NCI-H524 (cell line): ENCODE measurements around the gene LRRC26.
"Not testable (repeated sequence)": the region's sequence is repeated elsewhere in the genome, so short reads cannot be mapped to it uniquely, and the experiment has no call there.

ENCODE experiments used
- DNase-seq, 2 experiments: peaks; one replicate each; lab custom pipeline; 2025; lab: John Stamatoyannopoulos, UW

The LRRC26 gene

DNA sequence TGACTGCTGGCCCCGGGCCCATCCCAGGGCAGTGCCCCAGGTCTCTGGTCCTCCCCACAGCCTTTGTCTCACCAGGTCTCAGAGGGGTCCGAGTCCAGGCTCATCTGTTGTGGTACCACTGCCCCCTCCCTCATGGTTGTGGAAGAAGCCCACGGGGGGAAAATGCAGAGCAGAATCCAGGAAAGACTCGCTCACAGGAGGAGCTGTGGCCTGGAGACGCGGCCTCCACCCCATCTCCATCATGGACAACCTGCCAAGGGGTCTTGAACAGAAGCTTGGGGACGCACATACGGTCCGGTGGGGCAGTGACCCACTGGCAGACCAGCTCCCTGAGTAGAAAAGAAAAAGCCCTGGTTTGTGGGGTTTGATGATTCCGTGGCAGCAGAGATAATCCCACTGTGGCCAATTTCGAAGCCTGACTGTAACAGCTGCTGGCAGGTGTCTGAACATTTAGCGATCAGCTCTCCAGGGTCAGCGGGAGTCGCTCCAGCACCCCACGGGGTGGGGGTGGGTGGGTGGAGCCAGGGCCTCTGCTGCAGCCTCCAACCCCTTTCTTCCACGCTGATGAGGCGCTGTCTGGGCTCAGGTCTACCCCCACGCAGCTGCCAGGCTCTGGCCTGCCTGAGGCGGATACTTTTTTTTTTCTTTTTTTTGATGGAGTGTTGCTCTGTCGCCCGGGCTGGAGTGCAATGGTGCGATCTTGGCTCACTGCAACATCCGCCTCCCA, 32.8 kb downstream of the LRRC26 start:
- peak in 1 of 2 experiments; percentile 83 for DNase-seq

GRCh38 chr9:137136261-137136880, 33.5 kb downstream of the LRRC26 start:
- DNase-seq = peak in 1 of 2 experiments; percentile 41

DNA sequence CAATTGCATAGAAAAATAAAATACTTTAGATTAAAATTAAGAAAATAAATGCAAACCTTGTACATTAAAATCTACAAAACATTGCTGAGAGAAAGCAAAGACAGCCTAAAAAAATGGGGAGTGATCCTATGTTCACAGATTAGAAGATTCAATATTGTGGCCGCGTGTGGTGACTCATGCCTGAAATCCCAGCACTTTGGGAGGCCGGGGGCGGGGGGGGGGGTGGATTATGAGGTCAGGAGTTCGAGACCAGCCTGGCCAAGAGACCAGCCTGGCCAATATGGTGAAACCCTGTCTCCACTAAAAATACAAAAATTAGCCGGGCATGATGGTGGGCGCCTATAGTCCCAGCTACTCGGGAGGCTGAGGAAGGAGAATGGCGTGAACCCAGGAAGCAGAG, 34.7 kb downstream of the LRRC26 start:
- not testable (repeated sequence) for DNase-seq

- no peak for DNase-seq
These were observed 35.7 kb downstream of the LRRC26 start for GRCh38 chr9:137134191-137134590.

DNA sequence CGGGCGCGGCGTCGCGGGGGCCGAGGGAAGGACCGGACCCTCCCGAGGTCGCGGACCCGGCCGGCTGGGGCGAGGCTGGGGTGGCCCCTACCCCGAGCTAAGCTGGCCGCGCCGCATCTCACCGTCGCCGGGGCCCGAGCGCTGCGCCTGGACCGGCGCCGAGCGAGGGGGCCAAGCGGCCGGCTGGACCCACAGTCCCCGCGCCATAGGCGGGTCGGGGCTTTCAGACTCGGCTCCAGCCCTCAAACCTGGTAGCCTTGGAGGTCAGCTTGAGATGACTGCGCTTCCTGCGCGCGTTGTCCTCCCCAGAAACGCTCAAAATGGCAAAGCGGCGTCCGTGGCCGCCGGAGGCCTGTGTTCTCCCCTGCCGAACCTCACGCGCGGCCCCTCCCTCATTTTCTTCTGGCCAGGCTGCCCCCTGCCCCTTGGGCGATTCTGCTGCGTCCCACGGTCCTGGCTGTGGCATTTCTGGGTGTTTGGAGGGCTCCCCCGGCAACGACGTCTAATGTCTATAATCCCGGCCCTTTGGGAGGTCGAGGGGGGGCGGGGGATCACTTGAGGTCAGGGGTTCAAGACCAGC, 39.6 kb downstream of the LRRC26 start:
- DNase-seq = no peak

DNA sequence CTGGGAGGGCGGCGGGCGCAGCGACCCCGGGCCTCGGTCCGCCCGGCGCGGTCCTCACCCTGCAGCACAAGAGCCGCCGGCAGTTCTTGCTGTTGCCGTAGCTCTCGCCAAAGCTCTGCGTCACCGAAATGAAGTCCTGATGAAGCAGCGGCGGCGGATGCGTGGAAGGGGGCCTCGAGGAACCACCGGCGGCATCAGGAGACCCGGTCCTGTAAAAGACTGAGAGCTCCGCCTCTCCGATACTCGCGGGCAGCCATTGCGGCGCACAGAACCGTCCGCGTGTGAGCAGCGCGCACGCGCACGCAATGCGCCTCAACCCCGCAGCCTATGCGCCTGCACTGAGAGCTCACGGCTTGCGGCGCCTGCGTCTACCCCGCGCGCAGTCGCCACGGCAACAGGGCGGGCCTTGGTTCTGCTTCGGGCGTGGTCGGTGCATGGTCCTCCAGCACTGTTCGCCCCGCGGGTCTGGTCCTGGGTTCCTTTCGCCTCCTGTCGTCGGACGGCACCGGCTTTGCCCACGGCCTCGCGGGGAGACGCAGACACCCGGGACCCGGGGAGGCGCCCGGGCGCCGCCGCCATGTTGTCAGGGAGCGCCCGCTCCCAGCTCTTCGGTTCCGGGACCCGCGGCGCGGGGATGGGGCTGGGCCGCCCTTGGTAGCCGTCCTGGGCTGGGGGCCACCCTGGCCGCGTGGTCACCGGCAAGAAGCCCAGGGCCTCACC, 40.2 kb downstream of the LRRC26 start:
- DNase-seq = peak; percentile 76 to 93

DNA sequence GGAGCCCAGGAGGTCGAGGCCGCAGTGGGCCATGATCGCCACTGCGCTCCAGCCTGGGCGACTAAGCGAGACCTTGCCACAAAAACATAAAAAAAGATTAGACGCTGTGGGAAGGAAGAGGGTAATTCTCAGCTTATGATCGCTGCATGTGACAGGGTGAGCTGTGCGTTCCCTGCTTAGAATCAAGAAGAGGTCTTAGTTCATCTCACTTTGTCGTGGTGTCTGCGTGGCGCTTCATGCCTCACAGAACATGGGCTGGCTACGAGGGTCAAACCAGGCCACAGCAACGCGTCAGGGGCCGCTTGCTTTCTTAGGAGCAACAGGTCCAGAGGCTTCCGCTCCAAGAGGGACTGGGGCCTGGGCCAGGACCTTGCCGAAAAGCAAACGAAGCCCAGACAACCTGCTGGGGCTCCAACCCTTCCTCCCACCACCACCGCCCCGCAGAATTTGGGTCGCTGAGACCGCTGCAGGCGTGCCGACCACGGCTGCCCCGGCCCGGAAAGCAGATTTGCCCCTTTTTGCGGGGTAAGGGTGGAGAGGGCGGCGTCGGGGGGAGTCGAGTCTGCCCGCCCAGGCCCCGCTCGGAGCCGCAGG, 40.9 kb downstream of the LRRC26 start:
- no peak for DNase-seq

DNA sequence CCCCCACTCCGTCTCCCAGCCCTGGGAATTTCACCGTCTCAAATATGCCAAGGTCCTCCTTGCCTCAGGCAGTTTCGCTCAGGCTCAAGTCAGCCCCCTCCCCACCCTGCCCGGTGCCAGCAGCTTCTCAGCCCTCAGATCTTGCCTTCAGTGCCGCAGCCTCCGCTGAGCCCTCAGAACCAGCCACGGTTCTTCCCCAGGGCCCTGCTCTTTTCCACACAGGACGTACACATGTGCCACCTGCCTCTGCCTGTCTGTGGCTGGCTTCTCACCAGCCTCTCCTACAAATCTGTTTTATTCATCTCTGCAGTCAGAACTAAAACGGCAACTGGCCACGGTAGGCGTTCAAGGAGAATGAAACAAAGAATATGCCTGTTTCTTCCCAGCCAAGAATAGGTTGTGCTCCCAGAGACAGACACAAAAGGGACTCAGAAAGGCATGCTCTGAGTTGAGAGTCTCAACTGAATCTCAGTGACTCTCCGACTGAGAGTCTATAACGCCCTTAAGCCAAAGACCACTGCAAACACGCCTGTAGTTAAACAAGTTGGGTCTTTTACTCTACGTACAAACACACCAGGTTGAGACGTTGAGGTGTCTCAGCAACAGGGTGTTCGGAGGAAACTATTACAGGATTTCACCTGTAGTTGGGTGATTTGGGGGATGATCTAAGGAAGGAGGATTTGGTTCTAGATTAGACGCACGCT, 41.5 kb downstream of the LRRC26 start:
- no peak for DNase-seq

DNA sequence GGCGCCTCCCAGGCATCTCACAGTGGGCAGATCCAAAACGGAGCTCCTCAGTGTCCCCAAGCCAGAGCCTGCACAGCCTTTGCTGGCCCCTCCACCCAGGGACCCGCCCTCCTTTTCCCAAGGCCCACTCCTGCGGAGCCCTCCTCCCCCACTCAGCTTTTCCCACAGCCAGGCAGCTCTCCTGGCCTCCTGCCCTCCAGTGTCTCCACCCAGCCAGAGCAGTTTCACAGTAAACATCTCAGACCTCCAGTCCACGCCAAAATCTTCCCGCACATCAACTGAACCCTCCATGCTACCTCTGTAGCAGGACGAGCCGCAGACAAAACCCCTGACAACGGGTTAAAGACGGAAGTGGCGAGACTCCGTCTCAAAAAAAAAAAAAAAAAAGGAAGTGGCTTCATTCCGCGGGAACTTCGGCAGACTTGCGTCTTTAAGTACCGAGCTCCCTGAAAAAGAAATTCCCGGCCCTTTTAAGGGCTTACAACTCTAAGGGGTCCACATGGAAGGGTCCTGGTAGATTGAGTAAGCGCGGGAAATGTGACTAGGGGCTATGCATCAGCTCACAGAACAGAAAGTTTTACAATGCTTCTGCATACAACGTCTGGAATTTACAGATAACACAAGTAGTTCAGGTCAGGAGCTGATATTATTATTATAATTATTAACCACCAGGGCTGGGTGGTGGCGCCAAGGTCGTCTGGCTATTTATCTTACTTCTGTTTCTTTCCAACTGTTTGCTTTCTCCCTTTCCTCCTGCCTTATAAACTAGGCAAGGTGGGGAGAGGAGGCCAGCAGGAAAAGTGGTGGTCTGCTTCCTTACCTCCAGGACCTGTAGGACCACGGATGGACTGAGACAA, 42.3 kb downstream of the LRRC26 start:
- no peak for DNase-seq

- DNase-seq = no peak
These were observed 43.1 kb downstream of the LRRC26 start for GRCh38 chr9:137126786-137127185.

GRCh38 chr9:137123952-137124462, 45.8 kb downstream of the LRRC26 start:
- not testable (repeated sequence) for DNase-seq

DNA sequence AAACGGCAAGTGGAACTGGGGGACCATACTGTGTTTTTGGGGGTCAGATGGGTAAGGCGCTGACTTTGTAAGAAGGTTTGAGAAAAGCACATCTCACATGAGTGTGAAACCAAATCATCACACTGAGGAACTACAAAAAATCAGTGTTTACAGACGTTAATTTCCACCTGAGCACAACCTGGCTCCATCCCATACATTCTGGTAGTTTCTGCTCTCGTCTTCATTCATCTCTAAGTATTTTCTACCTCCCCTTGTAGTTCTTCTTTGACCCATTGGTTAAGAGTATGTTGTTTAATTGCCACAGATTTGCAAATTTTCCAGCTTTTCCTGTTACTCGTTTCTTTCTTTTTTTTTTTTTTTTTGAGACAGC, 46.4 kb downstream of the LRRC26 start:
- DNase-seq = no peak

GRCh38 chr9:137122796-137123467, 46.9 kb downstream of the LRRC26 start:
- DNase-seq = not testable (repeated sequence)

DNA sequence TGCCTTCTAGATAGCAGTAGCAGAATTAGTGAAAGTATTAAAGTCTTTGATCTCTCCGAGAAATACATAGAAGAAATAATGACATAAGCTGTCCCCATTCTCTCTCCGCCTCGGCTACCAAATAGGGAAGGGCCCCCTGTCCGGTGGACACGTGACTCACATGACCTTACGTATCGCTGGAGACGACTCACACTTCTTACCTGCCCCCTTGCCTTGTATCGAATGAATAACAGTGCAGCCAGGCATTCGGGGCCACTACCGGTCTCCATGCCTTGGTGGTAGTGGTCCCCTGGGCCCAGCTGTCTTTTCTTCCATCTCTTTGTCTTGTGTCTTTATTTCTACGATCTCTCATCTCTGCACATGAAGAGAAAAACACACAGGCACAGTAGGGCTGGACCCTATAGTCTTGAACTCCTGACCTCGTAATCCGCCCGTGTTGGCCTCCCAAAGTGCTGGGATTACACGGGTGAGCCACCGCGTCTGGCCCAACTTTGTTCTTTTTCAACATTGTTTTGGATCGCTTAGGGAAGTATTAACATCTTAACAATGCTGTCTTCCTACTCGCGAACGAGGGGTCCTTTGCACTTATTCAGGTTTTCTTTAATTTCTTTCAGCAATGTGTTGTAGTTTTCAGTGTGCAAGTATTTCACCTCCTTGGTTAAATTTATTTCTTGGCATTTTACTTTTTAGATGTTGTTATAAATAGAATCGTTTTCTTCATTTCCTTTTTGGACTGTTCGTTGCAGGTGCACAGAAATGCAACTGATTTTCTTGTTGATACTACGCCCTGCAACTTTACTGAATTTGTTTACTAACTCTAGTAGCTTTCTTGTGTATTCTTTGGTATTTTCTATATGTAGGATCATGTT, 47.7 kb downstream of the LRRC26 start:
- not testable (repeated sequence) for DNase-seq
